Measurements from ENCODE around the gene PDIA3.
A peak's percentile ranks its signal among the peaks of the same experiment; 100 is the strongest.

PDIA3 gene

DNA sequence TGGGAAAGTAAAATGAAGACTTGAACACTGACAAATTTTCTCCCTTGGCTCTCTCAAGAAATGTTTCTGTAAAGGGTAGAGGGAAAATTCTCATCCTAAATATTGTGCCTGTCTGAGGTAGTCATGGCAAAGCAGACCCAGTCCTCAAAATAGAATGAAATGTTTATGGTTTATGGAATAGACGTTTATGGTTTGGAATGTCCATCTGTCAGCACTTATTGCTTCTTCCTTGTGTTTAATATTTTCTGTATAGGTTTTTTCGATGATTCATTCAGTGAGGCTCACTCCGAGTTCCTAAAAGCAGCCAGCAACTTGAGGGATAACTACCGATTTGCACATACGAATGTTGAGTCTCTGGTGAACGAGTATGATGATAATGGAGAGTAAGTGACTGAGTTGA, 16.6 kb downstream of the PDIA3 start:
- Histone ChIP-seq H3K4me1 (ENCODE audit: low read depth, poor library complexity, severe bottlenecking) (no peaks in the 10 kb centered on the region), H4K20me1 (ENCODE audit: insufficient read depth) (no peaks in the 10 kb centered on the region), H3K27ac (no peak overlapping the region)

DNA sequence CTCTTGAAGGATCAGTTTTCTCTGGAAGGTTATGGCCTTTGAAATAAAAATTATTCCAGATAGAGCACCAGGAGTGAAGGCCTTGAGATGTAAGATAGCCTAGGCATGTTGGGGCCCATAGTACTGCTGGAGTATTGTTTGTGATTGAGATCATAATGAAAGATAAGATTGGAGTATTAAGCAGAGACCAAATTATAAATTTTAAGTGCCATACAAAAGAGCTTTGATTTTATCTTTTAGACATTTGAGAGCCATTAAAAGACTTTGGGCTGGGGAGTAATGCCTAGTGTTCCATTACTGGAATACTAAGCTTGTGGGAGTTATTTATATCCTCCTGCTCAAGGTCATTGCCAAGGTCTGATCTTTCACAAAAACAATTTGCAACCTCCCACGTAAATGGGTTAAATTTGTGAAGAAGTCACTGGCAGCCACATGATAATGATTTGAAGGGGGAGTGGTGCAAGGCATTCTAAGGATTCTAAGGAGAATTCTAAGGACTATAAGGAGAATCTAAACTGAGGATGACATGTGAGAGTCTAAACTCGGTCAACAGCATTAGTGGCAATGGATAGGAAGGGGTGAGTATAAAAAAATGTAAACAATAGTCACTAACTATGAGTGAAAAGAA, 17.7 kb downstream of the PDIA3 start:
- Histone ChIP-seq H3K4me3 (IDR thresholded peaks at IDR 0.05; ENCODE audit: insufficient read depth, low read depth, low read length) (no peak overlapping the region), H3K9ac (no peak overlapping the region), H2AFZ (ENCODE audit: low read depth) (no peak overlapping the region), H3K4me1 (ENCODE audit: low read depth, poor library complexity, severe bottlenecking) (no peaks in the 10 kb centered on the region), H3K79me2 (ENCODE audit: insufficient read depth, low read depth) (no peaks in the 10 kb centered on the region), H3K27ac (no peak overlapping the region), H4K20me1 (ENCODE audit: insufficient read depth) (no peaks in the 10 kb centered on the region), H3K4me2 (no peak overlapping the region), H3K36me3 (ENCODE audit: insufficient read depth) (peaks cover 14% of the 10 kb centered on the region; the same call in 1 of the 2 replicates), H3K27me3 (ENCODE audit: insufficient read depth, low read depth) (no peaks in the 10 kb centered on the region)
- TF ChIP-seq, protein P1, sequence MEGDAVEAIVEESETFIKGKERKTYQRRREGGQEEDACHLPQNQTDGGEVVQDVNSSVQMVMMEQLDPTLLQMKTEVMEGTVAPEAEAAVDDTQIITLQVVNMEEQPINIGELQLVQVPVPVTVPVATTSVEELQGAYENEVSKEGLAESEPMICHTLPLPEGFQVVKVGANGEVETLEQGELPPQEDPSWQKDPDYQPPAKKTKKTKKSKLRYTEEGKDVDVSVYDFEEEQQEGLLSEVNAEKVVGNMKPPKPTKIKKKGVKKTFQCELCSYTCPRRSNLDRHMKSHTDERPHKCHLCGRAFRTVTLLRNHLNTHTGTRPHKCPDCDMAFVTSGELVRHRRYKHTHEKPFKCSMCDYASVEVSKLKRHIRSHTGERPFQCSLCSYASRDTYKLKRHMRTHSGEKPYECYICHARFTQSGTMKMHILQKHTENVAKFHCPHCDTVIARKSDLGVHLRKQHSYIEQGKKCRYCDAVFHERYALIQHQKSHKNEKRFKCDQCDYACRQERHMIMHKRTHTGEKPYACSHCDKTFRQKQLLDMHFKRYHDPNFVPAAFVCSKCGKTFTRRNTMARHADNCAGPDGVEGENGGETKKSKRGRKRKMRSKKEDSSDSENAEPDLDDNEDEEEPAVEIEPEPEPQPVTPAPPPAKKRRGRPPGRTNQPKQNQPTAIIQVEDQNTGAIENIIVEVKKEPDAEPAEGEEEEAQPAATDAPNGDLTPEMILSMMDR (conservative IDR thresholded peaks at IDR 0.05; ENCODE audit: low read depth, low read length): no peak

More for the DNA sequence above, 16.6 kb downstream of the PDIA3 start:
- Histone ChIP-seq H3K27me3 (ENCODE audit: insufficient read depth, low read depth) (no peaks in the 10 kb centered on the region), H3K36me3 (ENCODE audit: insufficient read depth) (peaks cover 14% of the 10 kb centered on the region; the same call in 1 of the 2 replicates), H3K79me2 (ENCODE audit: insufficient read depth, low read depth) (peaks cover 2% of the 10 kb centered on the region; the same call in 1 of the 2 replicates), H3K9ac (no peak overlapping the region), H3K4me3 (IDR thresholded peaks at IDR 0.05; ENCODE audit: insufficient read depth, low read depth, low read length) (no peak overlapping the region), H2AFZ (ENCODE audit: low read depth) (no peak overlapping the region), H3K4me2 (no peak overlapping the region)
- TF ChIP-seq, protein P1 (conservative IDR thresholded peaks at IDR 0.05; ENCODE audit: low read depth, low read length): no peak

DNA sequence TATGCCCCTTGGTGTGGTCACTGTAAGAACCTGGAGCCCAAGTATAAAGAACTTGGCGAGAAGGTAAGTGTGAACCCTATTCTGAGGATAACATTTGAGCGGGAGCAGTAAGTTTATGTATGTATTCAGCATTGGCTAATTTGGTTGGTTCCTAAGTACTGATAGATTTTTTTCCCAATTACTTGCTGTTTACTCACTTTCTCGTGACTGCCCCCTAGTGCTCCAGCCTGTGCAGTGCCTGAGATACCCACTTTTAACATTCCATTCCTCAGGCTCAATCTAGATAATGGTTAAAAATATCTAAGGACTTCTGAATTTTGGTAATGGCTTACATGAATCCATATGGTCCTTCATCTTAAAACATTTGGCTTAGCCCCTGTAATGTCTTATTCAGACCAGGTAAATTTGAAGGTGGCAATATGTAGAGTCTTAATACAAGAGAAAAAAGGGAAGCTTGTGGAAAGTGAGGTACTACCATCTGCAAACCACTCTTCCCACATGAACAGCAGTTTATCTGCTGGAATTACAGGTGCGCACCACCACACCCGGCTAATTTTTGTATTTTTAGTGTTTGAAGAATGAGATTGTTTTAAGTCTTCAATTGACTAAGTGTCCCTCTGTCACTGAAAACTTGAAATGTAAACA, 23.5 kb downstream of the PDIA3 start:
- Histone ChIP-seq H4K20me1 (ENCODE audit: insufficient read depth) (0 out of 2 replicates have a peak, but pooled peaks cover 3% of the 10 kb centered on the region), H3K36me3 (ENCODE audit: insufficient read depth) (peaks cover 19% of the 10 kb centered on the region; the same call in 1 of the 2 replicates), H3K27me3 (ENCODE audit: insufficient read depth, low read depth) (no peaks in the 10 kb centered on the region), H3K79me2 (ENCODE audit: insufficient read depth, low read depth) (no peaks in the 10 kb centered on the region), H3K4me1 (ENCODE audit: low read depth, poor library complexity, severe bottlenecking) (no peaks in the 10 kb centered on the region), H2AFZ (ENCODE audit: low read depth) (no peak overlapping the region), H3K4me3 (IDR thresholded peaks at IDR 0.05; ENCODE audit: insufficient read depth, low read depth, low read length) (no peak overlapping the region), H3K27ac (no peak overlapping the region), H3K9ac (no peak overlapping the region), H3K4me2 (no peak overlapping the region)
- TF ChIP-seq, protein P1 (conservative IDR thresholded peaks at IDR 0.05; ENCODE audit: low read depth, low read length): peak; percentile 84

DNA sequence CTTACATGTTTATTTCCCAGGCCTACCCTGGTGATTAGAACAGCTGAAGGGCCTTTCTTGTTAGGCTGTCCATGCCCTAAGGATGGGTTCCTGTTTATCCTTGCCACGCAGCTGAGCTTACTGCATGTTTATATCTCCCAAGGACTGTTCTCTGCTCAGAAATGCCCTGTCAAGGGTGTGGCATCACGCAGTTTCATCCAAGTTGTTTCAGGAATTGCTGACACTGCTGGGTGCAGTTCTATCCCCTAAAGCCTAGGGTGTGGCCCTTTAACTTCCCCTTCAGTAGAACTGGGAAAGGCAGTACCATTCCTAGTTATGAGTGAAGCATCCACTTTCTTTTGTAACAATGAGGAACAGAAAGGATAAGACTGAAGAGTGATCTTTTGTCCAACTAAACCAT, 25.6 kb downstream of the PDIA3 start:
- Histone ChIP-seq H4K20me1 (ENCODE audit: insufficient read depth) (0 out of 2 replicates have a peak, but pooled peaks cover 4% of the 10 kb centered on the region), H3K79me2 (ENCODE audit: insufficient read depth, low read depth) (no peaks in the 10 kb centered on the region), H3K4me1 (ENCODE audit: low read depth, poor library complexity, severe bottlenecking) (no peaks in the 10 kb centered on the region), H3K4me2 (no peak overlapping the region), H3K27ac (no peak overlapping the region), H3K27me3 (ENCODE audit: insufficient read depth, low read depth) (no peaks in the 10 kb centered on the region), H3K9ac (no peak overlapping the region), H2AFZ (ENCODE audit: low read depth) (no peak overlapping the region), H3K36me3 (ENCODE audit: insufficient read depth) (peaks cover 8% of the 10 kb centered on the region; the same call in 1 of the 2 replicates), H3K4me3 (IDR thresholded peaks at IDR 0.05; ENCODE audit: insufficient read depth, low read depth, low read length) (no peak overlapping the region)
- TF ChIP-seq, protein P1 (conservative IDR thresholded peaks at IDR 0.05; ENCODE audit: low read depth, low read length): no peak
